ENCODE data around the gene ADAMTS13.

ADAMTS13 gene

GRCh38 chr9:133463234-133463863 lies 41.2 kb downstream of the ADAMTS13 start:
- Histone ChIP-seq H3K36me3 (peaks cover 0 to 43% (median 15%) of the 10 kb centered on the region in 3 donors), H3K27ac (no peak overlapping the region), H3K9me3 (no peaks in the 10 kb centered on the region), H3K27me3 (no peaks in the 10 kb centered on the region), H3K4me1 (peaks cover 0 to 24% (median 12%) of the 10 kb centered on the region in 4 donors), H3K4me3 (no peak overlapping the region)
- no peak for TF ChIP-seq CTCF (IDR thresholded peaks at IDR 0.05)
- no peak for DNase-seq
- intact Hi-C loops (cut with DNase I; ENCODE audit: low total_unique reads): no loop called here

DNA sequence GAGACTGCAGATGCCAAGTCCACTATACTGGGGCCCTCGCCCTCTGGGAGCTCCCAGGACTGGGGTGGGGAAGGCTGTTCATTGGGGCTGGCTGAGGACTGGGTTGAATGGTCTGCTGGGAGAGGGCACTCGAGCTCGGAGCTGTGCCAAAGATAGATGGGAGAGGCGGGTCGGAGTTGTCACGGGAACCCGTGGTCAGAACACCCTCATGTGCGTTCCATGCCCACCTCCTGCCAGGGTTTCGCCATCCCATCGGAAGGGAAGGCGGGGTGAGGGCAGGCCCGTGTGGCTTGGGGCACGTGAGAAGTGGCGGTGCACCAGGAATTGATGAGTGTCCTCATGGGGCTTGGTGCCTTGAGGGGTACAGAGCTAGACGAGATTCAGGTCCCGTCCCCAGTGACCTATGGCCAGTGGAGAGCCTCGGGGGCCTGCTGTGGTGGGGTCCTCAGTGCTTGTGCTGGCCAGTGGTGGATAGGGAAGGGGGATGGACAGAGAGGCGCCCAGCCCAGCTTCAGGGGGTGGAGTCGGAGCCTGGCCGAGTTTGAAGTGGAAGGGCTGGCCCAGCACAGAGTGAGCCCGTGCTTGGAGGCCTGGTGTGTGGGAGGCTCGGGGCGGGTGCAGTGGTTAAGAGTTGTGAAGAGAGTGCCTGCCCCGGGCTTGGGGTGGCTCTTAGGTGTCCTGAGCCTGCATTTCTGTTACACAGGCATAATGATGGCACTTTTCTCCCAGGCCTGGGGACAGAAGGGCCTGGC lies 41.9 kb downstream of the ADAMTS13 start:
- no peak for DNase-seq
- intact Hi-C loops (cut with DNase I; ENCODE audit: low total_unique reads): no loop called here

GRCh38 chr9:133464638-133465037 lies 42.5 kb downstream of the ADAMTS13 start:
- peaks cover 0 to 17% (median 8%) of the 10 kb centered on the region in 4 donors for H3K4me1 ChIP-seq
- no peak for TF ChIP-seq CTCF (IDR thresholded peaks at IDR 0.05)
- no peaks in the 10 kb centered on the region for H3K9me3 ChIP-seq
- no peak overlapping the region for H3K27ac ChIP-seq
- no peak for DNase-seq
- no peak overlapping the region for H3K4me3 ChIP-seq
- intact Hi-C loops (cut with DNase I; ENCODE audit: low total_unique reads): no loop called here
- H3K36me3 ChIP-seq: peaks cover 0 to 55% (median 23%) of the 10 kb centered on the region in 3 donors
- H3K27me3 ChIP-seq: no peaks in the 10 kb centered on the region

More for the DNA sequence above, 41.9 kb downstream of the ADAMTS13 start:
- TF ChIP-seq CTCF (IDR thresholded peaks at IDR 0.05): no peak
- Histone ChIP-seq H3K4me1 (peaks cover 0 to 19% (median 10%) of the 10 kb centered on the region in 4 donors), H3K9me3 (no peaks in the 10 kb centered on the region), H3K27ac (no peak overlapping the region), H3K27me3 (no peaks in the 10 kb centered on the region), H3K4me3 (no peak overlapping the region), H3K36me3 (peaks cover 0 to 49% (median 22%) of the 10 kb centered on the region in 3 donors)

GRCh38 chr9:133465984-133466383 lies 43.8 kb downstream of the ADAMTS13 start:
- Histone ChIP-seq H3K9me3 (no peaks in the 10 kb centered on the region), H3K27ac (no peak overlapping the region), H3K27me3 (no peaks in the 10 kb centered on the region), H3K36me3 (peaks cover 0 to 65% (median 23%) of the 10 kb centered on the region in 3 donors), H3K4me1 (peaks cover 0 to 7% (median 2%) of the 10 kb centered on the region in 4 donors), H3K4me3 (no peak overlapping the region)
- intact Hi-C loops (cut with DNase I; ENCODE audit: low total_unique reads): no loop called here
- TF ChIP-seq CTCF (IDR thresholded peaks at IDR 0.05): no peak
- DNase-seq: no peak

- no peak for TF ChIP-seq CTCF (IDR thresholded peaks at IDR 0.05)
- DNase-seq: no peak
- no peaks in the 10 kb centered on the region for H3K9me3 ChIP-seq
- H3K27me3 ChIP-seq: no peaks in the 10 kb centered on the region
- no peak overlapping the region for H3K27ac ChIP-seq
- peaks cover 0 to 65% (median 23%) of the 10 kb centered on the region in 3 donors for H3K36me3 ChIP-seq
- no peaks in the 10 kb centered on the region for H3K4me1 ChIP-seq
- intact Hi-C loops (cut with DNase I; ENCODE audit: low total_unique reads): no loop called here
- H3K4me3 ChIP-seq: no peak overlapping the region
Measured at GRCh38 chr9:133467101-133467500, 44.9 kb downstream of the ADAMTS13 start.

Data from tibial artery (tissue), 4 donors.